Endothelial cell of umbilical vein (primary cell): Measurements from ENCODE around the gene PXT1. TPM values are rescaled to one million over a fixed set of nuclear protein-coding genes. Genes with fewer than 3 reads are reported as not detected.

Experiments used
- BruUV-seq: library from RNA; stranded (reverse); fragments of 400-500 nt; replicated peaks from 2 replicates; lab custom pipeline; 2021; lab: Mats Ljungman, UMichigan
- CTCF ChIA-PET: fragments of 300-600, 350-600 bp; sonication (Branson Sonifier 250); formaldehyde crosslinking; loops from one replicate; lab custom pipeline; 2021; ENCODE audit warnings: antibody characterized with exemption, inconsistent platforms; lab: Charles Lee
- POLR2A ChIA-PET: fragments of 300-600, 350-600 bp; sonication (Branson Sonifier 250); formaldehyde crosslinking; loops from one replicate; lab custom pipeline; 2021; ENCODE audit warnings: antibody characterized with exemption, inconsistent platforms; lab: Charles Lee
- DNase-seq: peaks from one replicate; pipeline ENCODE4 v3.0.0-alpha.2; 2011; ENCODE audit warnings: low read depth, low spot score
- FAIRE-seq: peaks from 2 replicates; lab custom pipeline; 2011; peaks lifted over from hg19 to GRCh38; lab: Jason Lieb, UNC
- H2AFZ ChIP-seq: 2 replicates; pipeline ENCODE4 v1.6.0; 2012; ENCODE audit warnings: low read depth, low read length, control low read depth, inconsistent platforms
- H3K27ac ChIP-seq: 2 replicates; pipeline ENCODE4 v1.5.1; 2011; ENCODE audit warnings: low read depth, mild to moderate bottlenecking, control low read depth, low read length, moderate library complexity; ENCODE audit not compliant: insufficient read depth
- H3K27me3 ChIP-seq, 2 experiments: 2 replicates each; pipeline versions ENCODE4 v1.6.0 to v1.6.1; 2011; ENCODE audit warnings: low read length in 2 of 2, mixed read lengths in 1 of 2; ENCODE audit not compliant: control insufficient read depth in 2 of 2, insufficient read depth in 2 of 2
- H3K36me3 ChIP-seq, 2 experiments: 2 replicates in 1 of 2; 3 replicates in 1 of 2; pipeline ENCODE4 v1.5.1; 2011; ENCODE audit warnings: low read length in 2 of 2, mild to moderate bottlenecking in 1 of 2, moderate library complexity in 1 of 2; ENCODE audit not compliant: control insufficient read depth in 2 of 2, insufficient read depth in 2 of 2; ENCODE audit errors: extremely low read depth in 1 of 2
- H3K4me1 ChIP-seq: 3 replicates; pipeline ENCODE4 v1.5.1; 2011; ENCODE audit warnings: mild to moderate bottlenecking, low read length; ENCODE audit not compliant: control insufficient read depth, insufficient read depth; ENCODE audit errors: extremely low read depth
- H3K4me2 ChIP-seq: 2 replicates; pipeline ENCODE4 v1.6.1; 2011; ENCODE audit warnings: low read length, control low read depth, mixed read lengths; ENCODE audit not compliant: insufficient read depth
- H3K4me3 ChIP-seq, 3 experiments: fragments of 200-600 bp in 1 of 3; sonication (generic), shearing (Covaris generic) in 1 of 3; replicated peaks in 1 of 3; 2 replicates each; pipeline ENCODE4 v1.5.1; 2011 to 2016; ENCODE audit warnings: control low read depth in 3 of 3, low read length in 3 of 3, mild to moderate bottlenecking in 2 of 3, inconsistent platforms in 1 of 3, low read depth in 1 of 3, moderate library complexity in 1 of 3; ENCODE audit not compliant: insufficient read depth in 1 of 3
- H3K79me2 ChIP-seq: 2 replicates; pipeline ENCODE4 v1.6.0; 2012; ENCODE audit warnings: low read length, inconsistent platforms; ENCODE audit not compliant: control insufficient read depth, insufficient read depth
- H3K9ac ChIP-seq: replicated peaks from 2 replicates; pipeline ENCODE3; 2011; ENCODE audit warnings: low read length, control low read depth; ENCODE audit not compliant: insufficient read depth; ENCODE audit errors: extremely low read depth
- H3K9me1 ChIP-seq: replicated peaks from 3 replicates; pipeline ENCODE4 v1.6.0; 2011; ENCODE audit warnings: mild to moderate bottlenecking, low read length; ENCODE audit not compliant: control insufficient read depth, insufficient read depth; ENCODE audit errors: extremely low read depth
- H3K9me3 ChIP-seq: replicated peaks from 2 replicates; pipeline ENCODE4 v1.5.1; 2012; ENCODE audit warnings: low read length, inconsistent platforms; ENCODE audit not compliant: control insufficient read depth, insufficient read depth
- H4K20me1 ChIP-seq: replicated peaks from 2 replicates; pipeline ENCODE3; 2011; ENCODE audit warnings: mild to moderate bottlenecking, low read length; ENCODE audit not compliant: control insufficient read depth, insufficient read depth; ENCODE audit errors: extremely low read depth
- CTCF ChIP-seq, 2 donors: IDR thresholded peaks; 1 replicate in 1 of 2; 2 replicates in 1 of 2; pipeline ENCODE4 v1.5.1; 2011; ENCODE audit warnings: low read length in 2 of 2, mild to moderate bottlenecking in 2 of 2, moderate library complexity in 2 of 2, control low read depth in 1 of 2, inconsistent platforms in 1 of 2, low read depth in 1 of 2; ENCODE audit not compliant: insufficient read depth in 1 of 2; ENCODE audit errors: extremely low read depth in 1 of 2
- EZH2 ChIP-seq: IDR thresholded peaks from 2 replicates; pipeline ENCODE4 v1.6.1; 2012; ENCODE audit warnings: borderline replicate concordance, low read depth, mild to moderate bottlenecking, moderate library complexity, low read length, inconsistent platforms; ENCODE audit not compliant: severe bottlenecking
- FOS ChIP-seq: IDR thresholded peaks from 2 replicates; pipeline ENCODE4 v1.6.1; 2011; ENCODE audit warnings: mild to moderate bottlenecking, low read length, moderate library complexity, borderline replicate concordance; ENCODE audit not compliant: insufficient read depth
- GATA2 ChIP-seq: IDR thresholded peaks from 2 replicates; pipeline ENCODE4 v1.7.0; 2011; ENCODE audit warnings: low read depth, mild to moderate bottlenecking, moderate library complexity, mixed read lengths, low read length; ENCODE audit not compliant: insufficient read length, insufficient read depth
- JUN ChIP-seq: IDR thresholded peaks from 2 replicates; pipeline ENCODE4 v1.6.1; 2011; ENCODE audit warnings: borderline replicate concordance, low read depth; ENCODE audit not compliant: insufficient read length, insufficient read depth
- MYC ChIP-seq: IDR thresholded peaks from one replicate; pipeline ENCODE4 v1.6.1; 2011; ENCODE audit warnings: mild to moderate bottlenecking, low read depth, low read length
- POLR2A ChIP-seq: IDR thresholded peaks from 2 replicates; pipeline ENCODE4 v1.6.1; 2012; ENCODE audit warnings: low read depth, mild to moderate bottlenecking, control low read depth, low read length
- POLR2AphosphoS5 ChIP-seq: IDR thresholded peaks from 2 replicates; pipeline ENCODE4 v1.6.1; 2012; ENCODE audit warnings: low read depth, mild to moderate bottlenecking, control low read depth, low read length, moderate library complexity; ENCODE audit not compliant: insufficient read depth
- dilution Hi-C: fragments of 300-500 bp; cut with MboI; formaldehyde crosslinking; loops from one replicate; pipeline ENCODE4 v1.15.0; 2019; ENCODE audit warnings: low sequenced_read_pairs; ENCODE audit not compliant: extremely low pct_ligation_motif_present
- intact Hi-C: fragments of 100-400 bp; cut with micrococcal nuclease; formaldehyde crosslinking; loops from one replicate; pipeline ENCODE4 v1.10.0; 2022
- polyA plus RNA-seq, 4 experiments: library from polyadenylated mRNA; depleted of rRNA in 3 of 4; stranded (reverse) in 3 of 4; unstranded in 1 of 4; fragments of >200 nt; gene quantifications; 2 replicates each; pipeline versions ENCODE4 v1.2.1 to v1.2.3, GENCODE V29; 2011 to 2012; ENCODE audit warnings: missing spikeins in 1 of 4
- total RNA-seq: library from RNA; stranded (reverse); gene quantifications from 2 replicates; pipeline ENCODE4 v1.2.3, GENCODE V29; 2021

The PXT1 gene
- total and polyA plus RNA-seq, 2 donors (not counting 3 experiments of a cell fraction or from before 2014, with no cell fraction given) = not detected

- CTCF ChIA-PET = interaction anchor here (1.5 kb wide), 1 partner anchor 19 kb away, joined by 12 read pairs; no protein-coding TSS in a partner anchor
- H3K27me3 ChIP-seq = no peaks in the 10 kb centered on the region
- H3K4me3 ChIP-seq = peak overlapping the region; percentile 58 to 96 (median 91)
- POLR2A ChIA-PET = no interaction called here
- peak overlapping the region; percentile 89 for H2AFZ ChIP-seq
- H4K20me1 ChIP-seq = peaks cover 5% of the 10 kb centered on the region
- H3K4me2 ChIP-seq = peak overlapping the region; percentile 98
- H3K36me3 ChIP-seq = no peaks in the 10 kb centered on the region
- TF ChIP-seq JUN (no peak), EZH2 (no peak), FOS (no peak), POLR2AphosphoS5 (no peak), POLR2A (no peak), CTCF (IDR thresholded peaks at IDR 0.05; ENCODE audit: extremely low read depth in 1 of 2, insufficient read depth in 1 of 2, low read depth in 1 of 2, low read length in 2 of 2) (no peak), GATA2 (no peak), MYC (no peak)
- H3K9me1 ChIP-seq = no peaks in the 10 kb centered on the region
- H3K9me3 ChIP-seq = no peaks in the 10 kb centered on the region
- H3K9ac ChIP-seq = peak overlapping the region; percentile 91
- FAIRE-seq (no peak), DNase-seq (no peak)
- peaks cover 36% of the 10 kb centered on the region for H3K4me1 ChIP-seq
- TSS peak; percentile 66 for BruUV-seq
- peaks cover 37% of the 10 kb centered on the region for H3K79me2 ChIP-seq
- dilution Hi-C loops (no loop called here), intact Hi-C loops (loop anchor here (2.0 to 5.0 kb wide), 3 partner anchors 150 to 800 kb away; partner anchors contain the start of genes CDKN1A and SRSF3)
- peak overlapping the region; percentile 95 for H3K27ac ChIP-seq
Measured at GRCh38 chr6:36442103-36442670, 467 bp downstream of the PXT1 start.
